NCI-H1105 (cell line): ENCODE measurements around the gene TMEM109.

Source experiments
- DNase-seq: peaks from one replicate; lab custom pipeline; 2025; lab: John Stamatoyannopoulos, UW

The TMEM109 gene

DNA sequence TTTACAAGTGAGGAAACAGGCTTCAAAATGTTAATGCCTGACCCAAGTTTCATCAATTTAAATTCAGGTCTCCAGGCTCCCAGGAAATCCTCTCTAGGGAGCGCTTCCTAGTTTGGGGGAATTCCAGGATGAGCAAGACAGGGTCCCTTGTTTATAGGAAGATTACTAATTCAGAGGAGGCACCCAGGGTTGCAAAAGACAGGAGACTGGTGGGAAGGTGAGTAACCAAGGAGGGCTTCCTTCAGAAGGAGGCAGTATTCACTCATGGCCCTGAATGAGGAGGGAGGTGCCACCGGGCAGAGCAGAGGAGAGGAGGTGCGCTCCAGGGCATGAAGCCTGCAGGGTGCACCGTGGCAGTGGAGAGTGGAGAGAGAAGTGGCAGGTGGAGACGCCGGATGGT lies 11.9 kb downstream of the TMEM109 start:
- DNase-seq: no peak

DNA sequence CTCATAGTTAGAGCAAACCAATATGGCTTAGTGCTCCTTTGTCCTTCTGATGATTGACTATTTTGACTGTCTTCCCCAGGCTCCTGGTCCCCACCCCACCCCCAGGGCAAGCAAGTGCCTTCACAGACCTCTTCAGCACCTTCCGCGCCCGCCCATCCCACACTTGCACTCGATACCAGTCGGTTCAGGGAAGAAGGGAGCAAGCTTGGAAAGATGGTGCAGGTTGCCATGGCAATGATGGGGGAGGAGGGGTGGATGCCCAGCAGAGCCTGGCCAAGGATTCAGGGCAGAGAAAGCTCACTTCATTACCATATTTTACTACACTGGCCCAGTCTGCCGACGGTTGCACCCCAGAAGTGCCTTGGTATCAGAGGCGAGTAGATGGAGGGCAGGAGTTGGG lies 12.5 kb downstream of the TMEM109 start:
- no peak for DNase-seq

DNA sequence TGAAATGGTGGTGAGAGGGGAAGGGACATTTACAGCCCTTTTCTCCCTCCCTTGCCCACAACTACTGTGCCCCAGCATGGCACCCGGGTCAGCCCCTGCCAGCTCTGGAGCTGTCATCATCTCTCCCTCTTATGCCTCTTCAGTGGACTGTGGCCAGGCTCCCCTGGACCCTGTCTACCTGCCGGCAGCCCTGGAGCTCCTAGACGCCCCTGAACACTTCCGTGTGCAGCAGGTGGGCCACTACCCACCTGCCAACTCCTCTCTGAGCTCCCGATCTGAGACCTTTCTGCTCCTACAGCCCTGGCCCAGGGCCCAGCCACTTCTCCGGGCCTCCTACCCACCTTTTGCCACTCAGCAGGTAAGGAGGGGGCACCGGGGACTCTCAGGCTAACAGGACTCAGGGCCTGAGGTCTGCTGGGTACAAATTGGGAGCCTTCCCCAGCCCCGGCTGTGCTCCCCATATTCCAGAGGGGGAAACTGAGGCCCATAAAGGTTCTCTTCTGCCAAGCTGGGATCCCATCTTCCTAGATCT lies 13.2 kb downstream of the TMEM109 start:
- DNase-seq: no peak

DNA sequence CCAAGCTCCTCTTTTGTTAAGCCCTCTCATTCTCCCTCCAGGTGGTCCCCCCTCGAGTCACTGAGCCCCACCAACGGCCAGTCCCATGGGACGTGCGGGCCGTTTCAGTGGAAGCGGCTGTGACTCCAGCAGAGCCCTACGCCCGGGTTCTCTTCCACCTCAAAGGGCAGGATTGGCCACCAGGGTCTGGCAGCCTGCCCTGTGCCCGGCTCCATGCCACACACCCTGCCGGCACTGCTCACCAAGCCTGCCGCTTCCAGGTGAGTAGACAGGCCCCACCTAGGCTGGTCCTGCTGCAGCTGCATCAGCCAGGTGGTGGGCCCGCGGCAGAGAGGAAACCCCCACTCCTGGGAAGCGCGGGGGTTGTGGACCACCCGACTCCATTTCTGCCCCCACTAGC lies 13.6 kb downstream of the TMEM109 start:
- no peak for DNase-seq

DNA sequence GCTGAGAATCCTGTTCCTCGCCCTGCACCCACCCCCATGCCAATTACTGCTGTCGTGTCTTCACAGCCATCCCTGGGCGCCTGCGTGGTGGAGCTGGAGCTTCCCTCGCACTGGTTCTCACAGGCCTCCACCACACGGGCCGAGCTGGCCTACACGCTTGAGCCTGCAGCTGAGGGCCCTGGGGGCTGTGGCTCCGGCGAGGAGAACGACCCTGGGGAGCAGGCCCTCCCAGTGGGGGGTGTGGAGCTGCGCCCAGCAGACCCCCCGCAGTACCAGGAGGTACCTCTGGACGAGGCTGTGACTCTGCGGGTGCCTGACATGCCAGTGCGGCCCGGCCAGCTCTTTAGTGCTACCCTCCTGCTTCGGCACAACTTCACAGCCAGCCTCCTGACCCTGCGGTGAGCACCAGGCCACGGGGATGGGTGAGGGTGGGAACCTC lies 14.6 kb downstream of the TMEM109 start:
- no peak for DNase-seq

DNA sequence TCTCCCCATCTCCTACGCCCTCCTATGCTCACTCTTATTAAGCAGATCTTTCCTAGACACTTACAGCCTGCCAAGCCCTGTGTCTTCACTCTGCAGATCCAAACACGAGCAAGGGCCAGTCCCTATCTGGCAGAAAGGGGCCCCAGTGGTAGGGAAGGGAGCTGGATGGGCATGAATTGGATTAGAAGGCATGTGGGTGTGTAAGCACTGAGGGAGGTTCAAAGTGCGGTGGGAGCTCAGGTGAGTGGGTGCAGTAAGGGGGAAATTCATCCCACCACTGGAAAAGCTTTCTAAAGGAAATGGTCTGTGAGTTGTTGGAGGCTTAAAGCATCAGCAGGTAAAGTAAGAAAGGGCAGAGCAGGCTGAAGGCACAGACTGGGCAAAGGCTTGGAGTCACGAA lies 15.8 kb downstream of the TMEM109 start:
- no peak for DNase-seq

DNA sequence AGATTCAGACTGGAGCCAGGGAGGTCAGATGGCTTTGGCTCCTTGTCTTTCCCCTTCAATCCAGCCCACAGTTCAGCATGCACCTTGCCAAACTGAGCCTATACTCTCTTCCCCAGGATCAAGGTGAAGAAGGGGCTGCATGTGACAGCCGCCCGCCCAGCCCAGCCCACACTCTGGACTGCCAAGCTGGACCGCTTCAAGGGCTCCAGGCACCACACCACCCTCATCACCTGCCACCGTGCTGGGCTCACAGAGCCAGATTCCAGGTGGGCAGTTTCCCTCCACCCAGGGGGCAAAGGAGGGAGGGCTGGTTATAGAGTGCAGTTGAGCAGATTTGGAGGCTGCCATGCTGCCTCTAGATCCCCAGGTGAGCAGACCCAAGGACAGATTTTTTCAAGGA lies 16.4 kb downstream of the TMEM109 start:
- no peak for DNase-seq

DNA sequence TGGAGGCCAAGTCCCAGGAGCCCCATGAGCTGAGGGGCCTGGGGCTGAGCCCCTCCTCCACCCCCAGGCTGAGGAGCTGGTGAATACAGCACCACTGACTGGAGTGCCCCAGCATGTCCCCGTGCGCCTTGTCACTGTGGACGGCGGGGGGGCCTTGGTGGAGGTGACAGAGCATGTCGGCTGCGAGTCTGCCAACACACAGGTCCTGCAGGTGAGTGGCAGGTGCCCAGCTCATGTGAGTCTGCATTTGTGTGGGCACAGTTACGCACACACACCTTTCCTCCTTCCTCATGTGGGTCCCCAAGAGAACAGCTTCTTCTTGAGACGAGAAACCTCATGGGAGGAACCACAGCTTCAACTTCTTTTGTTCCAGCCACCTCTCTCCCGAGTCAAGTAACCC lies 18.0 kb downstream of the TMEM109 start:
- DNase-seq: no peak

DNA sequence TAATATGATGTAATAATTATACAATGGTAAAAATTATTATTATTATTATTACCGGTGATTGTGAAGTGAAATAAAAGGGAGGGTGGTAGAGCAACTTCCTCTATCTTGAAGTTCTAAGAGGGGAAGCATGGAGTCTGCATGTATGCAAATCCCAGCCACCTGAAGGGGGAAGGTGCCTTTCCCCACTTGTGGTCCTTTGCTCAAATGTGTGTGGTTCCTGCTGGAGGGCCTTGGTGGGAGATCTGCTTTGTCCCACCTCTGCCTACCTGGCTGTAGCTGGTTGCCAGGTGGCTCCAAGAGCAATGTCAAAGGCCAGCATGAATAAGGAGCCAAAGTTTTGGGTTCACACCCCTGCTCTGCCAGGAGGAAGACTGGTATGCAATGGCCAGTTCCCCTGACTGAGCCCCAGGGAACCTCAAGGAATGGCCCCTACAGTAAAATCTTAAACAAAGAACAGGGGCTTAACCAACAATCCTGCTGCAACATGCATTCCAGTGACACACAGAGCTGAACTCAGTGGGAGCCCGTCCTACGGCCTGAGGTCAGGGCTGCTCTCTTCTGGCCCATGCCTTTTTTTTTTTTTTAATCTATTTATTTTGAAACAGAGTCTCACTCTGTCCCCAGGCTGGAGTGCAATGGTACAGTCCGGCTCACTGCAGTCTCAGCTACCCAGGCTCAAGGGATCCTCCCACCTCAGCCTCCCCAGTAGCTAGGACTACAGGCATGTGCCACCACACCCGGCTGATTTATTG lies 18.8 kb downstream of the TMEM109 start:
- DNase-seq: no peak

DNA sequence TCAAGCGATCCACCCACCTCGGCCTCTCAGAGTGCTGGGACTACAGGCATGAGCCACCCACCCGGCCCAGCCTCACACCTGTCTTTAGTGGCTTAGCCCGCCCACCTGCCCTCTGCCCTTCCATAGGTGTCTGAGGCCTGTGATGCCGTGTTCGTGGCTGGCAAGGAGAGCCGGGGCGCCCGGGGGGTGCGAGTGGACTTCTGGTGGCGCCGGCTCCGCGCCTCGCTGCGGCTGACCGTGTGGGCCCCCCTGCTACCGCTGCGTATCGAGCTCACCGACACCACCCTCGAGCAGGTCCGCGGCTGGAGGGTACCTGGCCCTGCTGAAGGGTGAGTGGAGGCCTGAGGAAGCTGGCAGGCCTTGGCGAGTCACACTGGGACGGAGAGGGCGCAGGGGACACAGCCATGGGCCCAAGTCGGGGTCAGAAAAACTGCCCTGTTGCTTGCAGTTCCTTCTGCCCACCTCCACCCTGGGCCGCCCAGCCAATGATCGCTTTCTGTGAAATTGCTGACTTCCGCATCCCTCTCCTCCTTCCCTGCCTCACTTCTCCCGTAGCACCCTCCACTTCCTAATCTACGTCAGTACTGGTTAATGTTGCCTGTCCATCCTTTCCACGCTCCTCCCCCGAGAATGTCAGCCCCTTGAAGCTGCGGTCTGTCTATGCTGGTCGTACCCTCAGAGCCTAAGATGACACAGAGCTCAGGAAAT lies 19.6 kb downstream of the TMEM109 start:
- DNase-seq: no peak

DNA sequence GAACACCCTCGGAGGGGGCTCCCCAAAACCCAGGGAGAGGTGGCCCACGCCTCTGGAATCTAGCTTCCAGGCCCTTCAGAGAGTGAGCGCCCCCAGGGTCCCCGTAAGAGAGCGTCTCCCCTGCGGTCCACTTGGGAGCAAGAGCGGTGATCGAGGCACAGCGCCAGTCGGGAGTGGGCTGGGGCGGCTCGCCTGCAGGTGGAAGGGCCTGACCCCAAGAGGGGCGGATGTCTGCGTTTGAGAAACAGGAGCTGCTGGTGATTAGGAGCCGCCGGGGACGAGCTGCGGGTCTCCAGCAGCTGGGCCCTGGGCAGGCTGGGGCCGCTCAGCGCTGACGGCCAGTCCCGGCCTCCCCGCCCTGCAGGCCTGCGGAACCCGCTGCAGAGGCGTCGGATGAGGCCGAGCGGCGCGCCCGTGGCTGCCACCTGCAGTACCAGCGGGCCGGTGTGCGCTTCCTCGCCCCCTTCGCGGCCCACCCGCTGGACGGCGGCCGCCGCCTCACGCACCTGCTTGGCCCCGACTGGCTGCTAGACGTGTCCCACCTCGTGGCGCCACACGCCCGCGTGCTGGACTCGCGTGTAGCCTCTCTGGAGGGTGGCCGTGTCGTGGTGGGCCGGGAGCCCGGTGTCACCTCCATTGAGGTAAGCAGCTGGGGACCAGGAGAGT lies 20.3 kb downstream of the TMEM109 start:
- no peak for DNase-seq

DNA sequence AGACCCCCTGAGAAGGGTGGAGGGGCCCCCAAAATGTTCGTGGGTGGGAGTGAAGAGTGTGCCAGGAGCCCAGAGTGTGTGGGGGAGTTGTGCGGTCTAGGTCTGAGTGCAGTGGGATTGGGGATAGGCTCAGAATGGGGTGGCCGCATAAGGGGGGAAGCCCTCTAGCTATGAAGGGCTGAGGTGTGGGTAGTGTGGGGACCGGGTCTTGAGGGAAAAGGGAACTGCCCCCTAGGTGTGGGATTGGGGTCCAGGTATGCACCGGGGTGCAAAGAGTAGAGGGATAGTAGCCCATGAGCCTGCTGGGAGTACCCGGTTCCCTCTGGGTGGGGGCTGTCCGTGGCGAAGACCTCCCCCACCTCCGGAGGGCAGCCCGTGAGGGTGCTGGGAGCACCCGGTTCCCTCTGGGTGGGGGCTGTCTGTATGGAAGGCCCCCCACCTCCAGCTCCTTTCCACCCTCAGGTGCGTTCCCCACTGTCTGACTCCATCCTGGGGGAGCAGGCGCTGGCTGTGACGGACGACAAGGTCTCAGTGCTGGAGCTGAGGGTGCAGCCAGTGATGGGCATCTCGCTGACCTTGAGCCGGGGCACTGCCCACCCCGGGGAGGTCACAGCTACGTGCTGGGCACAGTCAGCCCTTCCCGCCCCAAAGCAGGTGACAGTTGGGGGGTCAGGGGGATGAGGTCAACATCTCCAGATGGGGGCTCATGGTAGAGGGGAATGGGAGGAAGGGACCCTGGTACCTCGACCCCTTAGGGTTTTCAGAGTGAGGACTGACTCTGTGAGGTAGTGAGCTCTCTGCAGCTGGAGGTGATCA lies 21.0 kb downstream of the TMEM109 start:
- no peak for DNase-seq

DNA sequence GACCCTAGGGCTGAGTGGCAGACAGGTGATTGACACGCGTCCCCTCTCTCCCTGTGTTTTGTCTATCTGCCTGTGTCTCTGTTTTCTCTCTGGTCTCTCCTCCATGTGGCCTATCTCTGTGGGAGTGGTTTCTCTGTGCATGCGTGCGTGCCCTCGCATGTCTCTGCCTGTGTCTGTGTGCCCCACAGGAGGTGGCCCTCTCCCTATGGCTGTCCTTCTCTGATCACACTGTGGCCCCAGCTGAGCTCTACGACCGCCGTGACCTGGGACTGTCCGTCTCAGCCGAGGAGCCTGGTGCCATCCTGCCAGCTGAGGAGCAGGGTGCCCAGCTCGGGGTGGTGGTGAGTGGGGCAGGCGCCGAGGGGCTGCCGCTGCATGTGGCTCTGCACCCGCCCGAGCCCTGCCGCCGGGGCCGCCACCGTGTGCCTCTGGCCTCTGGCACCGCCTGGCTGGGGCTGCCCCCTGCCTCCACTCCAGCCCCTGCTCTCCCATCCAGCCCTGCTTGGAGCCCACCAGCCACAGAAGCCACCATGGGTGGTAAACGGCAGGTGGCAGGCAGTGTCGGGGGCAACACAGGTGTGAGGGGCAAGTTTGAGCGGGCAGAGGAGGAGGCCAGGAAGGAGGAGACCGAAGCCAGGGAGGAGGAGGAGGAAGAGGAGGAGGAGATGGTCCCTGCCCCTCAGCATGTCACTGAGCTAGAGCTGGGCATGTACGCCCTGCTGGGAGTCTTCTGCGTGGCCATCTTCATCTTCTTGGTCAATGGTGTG lies 21.9 kb downstream of the TMEM109 start:
- no peak for DNase-seq

DNA sequence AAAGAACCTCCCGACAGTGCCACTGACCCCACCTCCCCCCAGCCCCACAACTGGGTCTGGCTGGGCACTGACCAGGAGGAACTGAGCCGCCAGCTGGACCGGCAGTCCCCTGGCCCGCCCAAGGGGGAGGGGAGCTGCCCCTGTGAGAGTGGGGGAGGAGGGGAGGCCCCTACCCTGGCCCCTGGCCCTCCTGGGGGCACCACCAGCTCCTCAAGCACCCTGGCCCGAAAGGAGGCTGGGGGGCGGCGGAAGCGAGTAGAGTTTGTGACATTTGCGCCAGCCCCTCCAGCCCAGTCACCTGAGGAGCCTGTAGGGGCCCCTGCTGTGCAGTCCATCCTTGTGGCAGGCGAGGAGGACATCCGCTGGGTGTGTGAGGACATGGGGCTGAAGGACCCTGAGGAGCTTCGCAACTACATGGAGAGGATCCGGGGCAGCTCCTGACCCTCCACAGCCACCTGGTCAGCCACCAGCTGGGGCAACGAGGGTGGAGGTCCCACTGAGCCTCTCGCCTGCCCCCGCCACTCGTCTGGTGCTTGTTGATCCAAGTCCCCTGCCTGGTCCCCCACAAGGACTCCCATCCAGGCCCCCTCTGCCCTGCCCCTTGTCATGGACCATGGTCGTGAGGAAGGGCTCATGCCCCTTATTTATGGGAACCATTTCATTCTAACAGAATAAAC lies 22.6 kb downstream of the TMEM109 start:
- DNase-seq: no peak

DNA sequence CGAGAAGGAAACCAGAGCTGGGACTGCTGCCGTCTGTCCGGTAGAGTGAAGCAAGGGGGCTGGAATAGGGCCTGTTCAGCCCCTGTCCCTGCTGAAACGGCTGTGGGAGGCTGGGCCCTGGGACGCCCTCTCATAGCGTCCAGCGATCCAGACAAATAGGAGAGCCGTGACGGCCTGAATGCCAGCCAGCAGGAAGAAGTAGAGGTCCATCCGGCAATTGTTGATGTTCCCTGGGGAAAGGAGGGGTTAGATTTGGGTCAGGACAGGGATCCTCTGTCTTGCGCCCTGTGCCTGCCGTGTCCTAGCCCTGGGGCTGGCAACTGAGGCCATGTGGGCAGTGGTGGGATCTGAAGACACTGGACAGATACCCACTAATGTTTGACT lies 23.2 kb downstream of the TMEM109 start:
- DNase-seq: no peak

DNA sequence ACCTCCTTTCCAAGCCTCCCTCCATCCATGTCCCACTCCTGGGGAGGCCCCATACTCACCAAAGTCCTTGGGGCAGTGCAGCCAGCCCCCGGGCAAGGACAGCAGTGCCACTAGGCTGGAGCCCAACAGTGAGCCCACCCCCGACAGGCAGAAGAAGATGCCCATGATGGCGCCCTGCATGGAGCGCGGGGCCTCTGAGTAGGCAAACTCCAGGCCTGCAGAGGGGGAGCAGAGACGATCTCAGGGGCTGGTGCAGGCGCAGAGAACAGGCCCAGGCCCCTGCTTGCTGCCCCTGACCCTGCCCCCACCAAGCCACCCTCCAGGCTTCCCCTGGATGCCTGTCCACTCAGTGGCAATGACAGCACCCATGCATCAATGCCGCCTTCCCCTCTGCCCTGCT lies 23.9 kb downstream of the TMEM109 start:
- no peak for DNase-seq

DNA sequence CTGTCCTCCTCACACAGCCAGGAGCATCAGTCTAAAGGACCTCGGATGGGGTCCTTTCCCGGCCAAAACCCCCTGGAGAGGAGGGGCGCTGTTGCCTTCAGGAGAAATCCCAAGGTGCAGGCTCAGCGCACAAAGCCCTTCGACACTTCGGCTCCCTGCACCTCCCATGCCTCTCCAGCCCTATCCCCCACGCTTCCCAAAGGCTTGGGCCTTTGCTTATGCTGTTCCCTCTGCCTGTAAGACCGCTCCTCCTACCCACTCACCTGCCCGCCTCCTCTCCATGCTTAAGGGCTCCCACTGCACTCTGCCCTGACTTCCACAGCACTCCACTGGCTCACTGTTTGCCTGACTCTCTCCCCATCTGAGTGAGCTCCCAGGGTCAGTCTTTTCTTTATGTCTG lies 24.5 kb downstream of the TMEM109 start:
- DNase-seq: no peak

DNA sequence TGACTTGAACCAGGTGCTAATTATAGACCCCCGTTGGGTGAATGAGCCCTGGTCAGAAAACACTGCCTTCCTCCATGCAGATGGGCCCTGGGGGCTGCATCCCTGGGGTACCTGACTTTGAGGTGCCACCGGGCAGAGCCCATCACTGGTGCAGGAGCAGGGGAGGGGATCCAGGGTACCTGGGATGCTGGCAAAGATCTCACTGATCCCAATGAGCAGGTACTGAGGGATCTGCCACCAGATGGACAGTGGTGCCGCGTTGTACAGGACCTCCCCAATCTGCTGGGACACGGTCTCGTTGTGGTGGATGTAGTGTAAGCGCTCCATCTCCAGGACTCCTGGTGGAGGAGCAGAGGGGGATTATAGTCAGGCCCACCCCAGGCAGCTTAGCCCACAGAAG lies 25.3 kb downstream of the TMEM109 start:
- DNase-seq: no peak

DNA sequence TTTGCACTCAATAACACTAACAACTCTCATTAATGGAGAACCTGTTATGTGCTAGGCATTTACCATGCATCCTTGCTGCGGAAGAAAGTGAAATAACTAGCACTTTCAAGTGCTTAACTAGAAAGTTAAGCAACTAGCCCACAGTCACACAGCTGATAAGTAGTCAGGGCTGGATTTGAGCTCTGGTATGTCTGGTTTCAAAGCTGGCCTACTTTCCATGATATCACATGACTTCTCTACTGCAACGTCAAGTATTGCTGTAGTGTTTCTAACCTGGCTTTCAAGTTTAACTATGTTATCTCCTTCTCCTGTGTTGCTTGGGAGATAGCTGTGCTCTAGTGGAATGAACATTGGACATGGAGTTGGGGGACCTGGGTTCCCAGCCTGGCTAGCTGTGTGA lies 25.9 kb downstream of the TMEM109 start:
- DNase-seq: no peak

DNA sequence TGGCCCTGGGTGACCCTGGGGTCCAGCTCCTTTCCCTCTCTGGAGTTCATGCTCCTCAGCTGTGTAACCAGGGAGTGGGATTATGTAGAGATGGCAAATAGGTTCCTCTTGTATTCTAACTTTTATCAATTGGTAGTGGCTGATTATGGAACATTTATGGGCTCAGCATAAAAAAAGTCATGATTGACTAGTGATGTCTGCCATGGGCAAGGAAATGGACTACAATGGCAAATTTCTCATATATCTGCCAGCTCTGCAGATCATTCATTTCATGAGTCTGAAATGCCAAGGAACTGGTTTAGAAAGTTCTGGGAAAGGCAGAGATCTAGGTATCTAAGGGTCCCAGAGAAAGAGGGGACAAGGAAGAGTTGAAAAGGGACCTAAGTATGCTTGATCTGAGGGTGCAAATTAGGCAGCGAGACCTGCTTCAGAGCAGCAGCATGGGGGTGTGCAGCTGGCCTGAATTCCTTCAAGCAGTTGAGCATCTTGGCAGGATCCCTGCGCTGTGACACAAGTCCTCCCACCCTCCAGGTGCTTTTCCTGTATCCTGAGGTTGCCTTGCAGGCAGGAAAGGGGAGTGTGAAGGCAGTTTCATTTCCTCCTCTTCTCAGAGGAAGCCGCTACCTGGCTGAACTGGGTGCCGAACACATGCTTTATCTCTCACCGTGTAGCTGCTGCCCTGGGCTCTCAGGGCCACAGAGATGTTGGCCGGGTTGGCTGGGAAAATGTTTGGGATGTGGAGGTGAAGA lies 27.6 kb downstream of the TMEM109 start:
- DNase-seq: no peak
